NCI-H526 treated with DMSO at 0.1 percent for 48 hours (cell line): ENCODE measurements around the gene MICU1.
A peak's percentile ranks its signal among the peaks of the same experiment; 100 is the strongest.
"Not testable (repeated sequence)": the region's sequence is repeated elsewhere in the genome, so short reads cannot be mapped to it uniquely, and the experiment has no call there.

Experiments used
- DNase-seq: peaks from one replicate; lab custom pipeline; 2025; lab: John Stamatoyannopoulos, UW

Gene MICU1

DNA sequence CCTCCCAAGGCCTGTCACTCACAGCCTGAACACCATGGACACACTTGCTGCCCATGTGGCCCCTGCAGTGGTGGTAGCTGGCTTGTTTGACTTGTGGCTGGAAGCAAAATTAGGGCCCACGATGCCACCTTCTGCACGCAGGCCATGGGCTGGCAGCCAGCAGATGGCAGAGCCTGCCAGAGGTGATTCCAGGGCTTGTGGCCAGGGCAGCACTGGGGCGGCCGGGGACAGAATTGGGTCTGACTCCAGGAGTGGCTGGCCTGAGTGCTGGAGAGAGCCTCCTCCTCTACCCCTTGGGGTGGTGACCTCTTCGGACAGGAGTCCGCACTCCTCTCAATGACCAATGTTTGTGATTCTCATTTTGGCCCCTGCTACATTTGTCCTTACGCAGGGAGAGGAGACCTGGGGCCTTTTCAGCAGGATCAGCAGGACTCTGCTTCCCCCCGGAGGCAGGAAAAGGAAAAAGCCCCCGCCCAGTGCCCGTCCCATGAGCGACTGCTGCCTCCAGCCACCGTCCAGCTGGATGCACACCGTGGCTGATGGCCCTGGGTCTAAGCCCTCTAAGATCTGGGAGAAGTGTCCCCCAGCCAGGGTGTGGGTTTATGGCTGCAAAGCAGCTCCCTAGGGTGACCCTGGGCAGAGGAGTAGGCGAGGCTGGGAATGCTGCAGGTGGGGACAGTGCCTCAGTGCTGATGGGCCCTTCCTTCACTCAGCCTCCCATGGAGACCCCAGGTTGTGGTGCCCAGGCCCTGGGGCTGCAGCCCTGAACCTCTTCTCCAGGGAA, 297.6 kb downstream of the MICU1 start:
- peak; percentile 9 for DNase-seq

- not testable (repeated sequence) for DNase-seq
These were observed 298.9 kb downstream of the MICU1 start for GRCh38 chr10:72326665-72327603.

DNA sequence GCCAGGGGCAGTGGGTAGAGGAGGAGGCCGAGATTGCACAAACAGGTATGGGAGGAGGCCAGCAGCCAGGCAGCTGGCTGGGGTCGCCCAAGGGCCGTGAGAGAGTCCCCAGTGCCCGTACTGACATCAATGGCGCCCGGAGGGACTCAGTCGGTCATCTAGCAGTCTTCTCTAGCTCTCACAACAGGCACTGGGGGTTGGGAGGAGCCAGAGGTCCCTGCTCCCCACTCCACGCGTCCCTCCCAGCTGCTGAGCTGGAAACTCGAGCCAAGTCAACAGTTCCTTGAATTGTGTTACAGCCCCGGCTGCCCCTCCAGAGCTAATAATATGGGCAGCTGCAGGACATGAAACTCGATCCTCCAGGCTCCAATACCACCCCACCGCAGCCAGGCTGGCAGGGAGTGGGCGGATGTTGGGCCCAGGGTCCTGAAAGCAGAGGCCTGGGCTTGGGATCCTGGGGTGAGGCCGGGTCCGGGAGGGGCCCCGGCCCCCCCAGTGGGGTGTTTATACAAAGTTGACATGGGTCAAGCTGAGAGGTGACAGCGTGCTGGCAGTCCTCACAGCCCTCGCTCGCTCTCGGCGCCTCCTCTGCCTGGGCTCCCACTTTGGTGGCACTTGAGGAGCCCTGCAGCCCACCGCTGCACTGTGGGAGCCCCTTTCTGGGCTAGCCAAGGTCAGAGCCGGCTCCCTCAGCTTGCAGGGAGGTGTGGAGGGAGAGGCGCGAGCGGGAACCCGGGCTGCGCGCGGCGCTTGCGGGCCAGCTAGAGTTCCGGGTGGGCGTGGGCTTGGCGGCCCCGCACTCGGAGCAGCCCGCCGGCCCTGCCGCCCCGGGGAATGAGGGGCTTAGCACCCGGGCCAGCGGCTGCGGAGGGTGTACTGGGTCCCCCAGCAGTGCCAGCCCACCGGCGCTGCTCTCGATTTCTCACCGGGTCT, 300.4 kb downstream of the MICU1 start:
- DNase-seq: peak; percentile 62

DNA sequence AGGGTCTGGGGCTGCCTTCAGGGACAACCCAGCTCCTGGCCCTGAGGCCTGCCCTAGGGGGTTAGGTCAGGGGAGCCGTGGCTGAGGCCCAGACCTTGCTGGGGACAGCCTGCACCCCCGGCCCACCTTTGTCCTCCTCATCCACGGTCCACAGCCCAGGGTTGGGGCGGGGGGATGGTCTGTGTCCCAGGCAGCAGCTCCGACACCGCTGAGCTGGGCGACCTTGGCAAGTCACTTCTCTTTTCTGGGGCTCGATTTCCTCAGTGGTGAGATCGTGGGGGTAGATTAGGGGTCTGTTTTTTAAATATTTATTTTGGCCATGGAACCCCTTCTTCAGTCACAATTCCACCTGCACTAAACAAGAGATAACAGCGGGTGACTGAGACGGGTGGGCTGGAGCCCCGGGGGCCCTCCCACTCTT, 302.1 kb downstream of the MICU1 start:
- DNase-seq: no peak

GRCh38 chr10:72323108-72323749, 302.6 kb downstream of the MICU1 start:
- no peak for DNase-seq

GRCh38 chr10:72322280-72323058, 303.4 kb downstream of the MICU1 start:
- no peak for DNase-seq

- no peak for DNase-seq
These were observed 303.9 kb downstream of the MICU1 start for GRCh38 chr10:72322030-72322279.

DNA sequence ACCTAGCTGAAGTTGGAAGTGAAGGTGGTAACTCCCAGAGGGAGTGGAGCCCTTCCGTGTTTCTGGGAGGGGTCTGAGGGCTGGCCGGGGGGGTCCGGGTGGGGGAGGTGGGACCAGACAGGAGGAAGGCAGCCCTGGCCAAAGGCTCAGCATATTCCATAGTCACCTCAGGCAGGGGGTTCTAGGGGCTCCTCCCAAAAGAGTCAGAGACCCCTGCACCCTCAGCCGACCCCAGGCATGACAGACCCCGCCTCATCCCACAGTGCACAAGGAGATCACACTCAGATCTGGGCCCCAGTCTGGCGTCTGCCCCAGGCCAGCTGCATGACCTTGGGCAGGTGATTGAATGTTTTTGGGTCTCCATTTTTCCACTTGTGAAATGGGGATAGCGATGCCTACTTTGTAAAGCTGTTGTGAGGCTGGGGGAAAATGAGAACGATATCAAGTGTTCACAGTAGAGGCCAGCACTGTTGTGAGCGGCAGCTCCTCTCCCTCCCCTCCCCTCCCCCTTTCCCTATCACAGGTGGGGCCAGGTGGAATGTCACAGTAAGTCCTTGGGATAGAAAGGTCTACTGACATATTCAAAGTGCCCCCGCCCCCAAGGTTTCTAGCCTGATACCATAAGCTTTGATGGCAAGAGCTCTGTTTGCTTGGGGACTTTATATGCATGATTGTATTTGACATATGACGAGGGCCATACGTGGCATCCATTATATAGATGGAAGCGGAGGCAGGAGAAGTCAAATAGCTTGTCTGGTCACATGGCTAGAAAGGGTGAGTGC, 304.4 kb downstream of the MICU1 start:
- DNase-seq: no peak

- DNase-seq: peak; percentile 63
These were observed 305.1 kb downstream of the MICU1 start for GRCh38 chr10:72320676-72321247.

DNA sequence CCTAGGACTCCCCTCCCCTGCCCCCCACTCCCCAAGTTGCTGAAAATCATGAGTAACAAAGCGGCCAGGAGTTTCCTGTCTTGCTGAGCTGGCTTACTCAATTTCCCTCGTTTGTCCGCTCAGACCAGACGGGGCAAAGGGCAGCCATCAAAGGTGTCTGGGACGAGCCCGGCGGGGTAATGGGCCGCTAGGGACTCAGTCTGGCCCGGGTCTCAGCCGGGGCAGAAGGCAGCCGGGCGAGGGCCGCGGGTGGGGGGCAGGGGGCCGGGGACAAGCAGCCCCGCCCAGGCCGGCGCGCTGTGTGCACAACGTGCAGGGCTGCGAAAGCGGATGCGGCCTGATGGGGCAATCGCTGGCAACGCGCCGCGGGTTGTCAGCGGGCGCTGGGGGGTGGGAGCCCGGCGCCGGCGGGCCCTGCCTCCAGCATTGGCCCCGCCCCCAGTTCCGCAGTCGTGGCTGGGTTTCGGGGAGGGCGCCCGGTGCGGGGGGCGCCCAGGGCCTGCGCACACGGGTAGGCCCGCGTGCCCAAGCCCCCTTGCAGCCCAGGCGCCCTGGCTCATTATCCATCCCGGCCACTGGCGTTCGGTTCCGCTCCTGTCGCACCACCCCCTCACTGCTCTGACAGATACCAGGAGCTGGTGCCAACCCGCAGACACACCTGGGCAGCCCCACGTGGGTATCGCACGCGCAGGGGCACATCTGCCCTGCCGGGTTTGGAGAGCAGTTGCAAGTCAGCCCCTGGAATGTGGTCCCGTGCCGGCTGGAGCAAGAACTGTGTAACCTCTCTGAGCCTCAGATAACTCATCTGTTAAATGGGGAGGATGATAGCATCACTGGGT, 306.2 kb downstream of the MICU1 start:
- peak; percentile 12 for DNase-seq

- DNase-seq: no peak
These were observed 307.2 kb downstream of the MICU1 start for GRCh38 chr10:72318418-72319262.
